ENCODE data around the gene CACNA1E. TPM values are rescaled to one million over a fixed set of nuclear protein-coding genes. Genes with fewer than 3 reads are reported as not detected.

Gene CACNA1E
- total RNA-seq, 1 donor from 2014 or later: 0.88 TPM

DNA sequence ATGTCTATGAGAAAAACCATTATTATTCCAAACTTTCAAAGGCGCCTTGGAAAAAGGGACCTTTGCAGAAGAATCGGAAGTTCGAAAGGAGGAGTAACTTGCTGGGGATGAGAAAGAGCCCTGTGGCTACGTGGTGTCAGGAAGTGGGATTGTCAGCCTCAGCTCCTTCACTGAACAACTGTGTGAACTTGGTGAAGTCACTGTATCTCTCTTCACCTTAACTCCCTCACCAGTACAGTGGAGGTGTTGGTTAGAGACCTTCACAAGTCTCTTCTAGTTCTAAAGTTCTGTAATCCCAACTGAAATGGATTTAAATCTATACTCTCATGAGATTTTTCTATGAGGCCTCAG, 285.6 kb downstream of the CACNA1E start:
- intact Hi-C loops (cut with micrococcal nuclease): no loop called here
- H3K4me1 ChIP-seq: no peaks in the 10 kb centered on the region

GRCh38 chr1:181769846-181770245, 286.5 kb downstream of the CACNA1E start:
- TF ChIP-seq, protein P1, sequence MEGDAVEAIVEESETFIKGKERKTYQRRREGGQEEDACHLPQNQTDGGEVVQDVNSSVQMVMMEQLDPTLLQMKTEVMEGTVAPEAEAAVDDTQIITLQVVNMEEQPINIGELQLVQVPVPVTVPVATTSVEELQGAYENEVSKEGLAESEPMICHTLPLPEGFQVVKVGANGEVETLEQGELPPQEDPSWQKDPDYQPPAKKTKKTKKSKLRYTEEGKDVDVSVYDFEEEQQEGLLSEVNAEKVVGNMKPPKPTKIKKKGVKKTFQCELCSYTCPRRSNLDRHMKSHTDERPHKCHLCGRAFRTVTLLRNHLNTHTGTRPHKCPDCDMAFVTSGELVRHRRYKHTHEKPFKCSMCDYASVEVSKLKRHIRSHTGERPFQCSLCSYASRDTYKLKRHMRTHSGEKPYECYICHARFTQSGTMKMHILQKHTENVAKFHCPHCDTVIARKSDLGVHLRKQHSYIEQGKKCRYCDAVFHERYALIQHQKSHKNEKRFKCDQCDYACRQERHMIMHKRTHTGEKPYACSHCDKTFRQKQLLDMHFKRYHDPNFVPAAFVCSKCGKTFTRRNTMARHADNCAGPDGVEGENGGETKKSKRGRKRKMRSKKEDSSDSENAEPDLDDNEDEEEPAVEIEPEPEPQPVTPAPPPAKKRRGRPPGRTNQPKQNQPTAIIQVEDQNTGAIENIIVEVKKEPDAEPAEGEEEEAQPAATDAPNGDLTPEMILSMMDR (IDR thresholded peaks at IDR 0.05; ENCODE audit: borderline replicate concordance): no peak
- Histone ChIP-seq H3K9me3 (replicated peaks) (no peaks in the 10 kb centered on the region), H3K27ac (replicated peaks) (no peak overlapping the region), H3K27me3 (ENCODE audit: low read depth) (peaks cover 16% of the 10 kb centered on the region), H3K4me3 (no peak overlapping the region), H3K4me1 (no peaks in the 10 kb centered on the region), H3K36me3 (no peaks in the 10 kb centered on the region)
- DNase-seq: no peak
- intact Hi-C loops (cut with micrococcal nuclease): no loop called here

More for the DNA sequence above, 285.6 kb downstream of the CACNA1E start:
- no peaks in the 10 kb centered on the region for H3K9me3 ChIP-seq (replicated peaks)
- H3K4me3 ChIP-seq: no peak overlapping the region
- no peak overlapping the region for H3K27ac ChIP-seq (replicated peaks)
- DNase-seq: no peak
- peaks cover 14% of the 10 kb centered on the region for H3K27me3 ChIP-seq (ENCODE audit: low read depth)
- TF ChIP-seq, protein P1 (IDR thresholded peaks at IDR 0.05; ENCODE audit: borderline replicate concordance): no peak
- H3K36me3 ChIP-seq: no peaks in the 10 kb centered on the region

- H3K36me3 ChIP-seq: no peaks in the 10 kb centered on the region
- TF ChIP-seq, protein P1 (IDR thresholded peaks at IDR 0.05; ENCODE audit: borderline replicate concordance): no peak
- no peaks in the 10 kb centered on the region for H3K9me3 ChIP-seq (replicated peaks)
Observed at GRCh38 chr1:181772714-181773113, 289.4 kb downstream of the CACNA1E start.

DNA sequence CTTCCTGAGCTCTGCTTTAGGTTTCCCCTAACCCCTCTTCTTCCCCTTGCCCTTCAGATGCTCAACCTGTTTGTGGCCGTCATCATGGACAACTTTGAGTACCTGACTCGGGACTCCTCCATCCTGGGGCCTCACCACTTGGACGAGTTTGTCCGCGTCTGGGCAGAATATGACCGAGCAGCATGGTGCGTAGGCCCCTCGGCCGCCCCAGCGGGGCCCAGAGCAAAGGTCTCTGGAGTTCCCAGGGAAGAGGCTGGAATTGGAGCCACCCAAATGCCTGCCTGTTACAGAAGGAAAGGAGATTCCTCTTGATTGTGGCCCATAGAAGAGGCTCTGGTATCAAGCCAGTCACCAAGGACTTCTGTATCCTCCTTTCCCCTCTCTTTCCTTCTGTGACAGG, 292.7 kb downstream of the CACNA1E start:
- no peak overlapping the region for H3K27ac ChIP-seq (replicated peaks)
- TF ChIP-seq, protein P1 (IDR thresholded peaks at IDR 0.05; ENCODE audit: borderline replicate concordance): no peak
- intact Hi-C loops (cut with micrococcal nuclease): no loop called here

More at GRCh38 chr1:181772714-181773113, 289.4 kb downstream of the CACNA1E start:
- Histone ChIP-seq H3K27me3 (ENCODE audit: low read depth) (peaks cover 45% of the 10 kb centered on the region), H3K4me1 (no peaks in the 10 kb centered on the region), H3K4me3 (no peak overlapping the region), H3K27ac (replicated peaks) (no peak overlapping the region)
- intact Hi-C loops (cut with micrococcal nuclease): no loop called here
- no peak for DNase-seq

DNA sequence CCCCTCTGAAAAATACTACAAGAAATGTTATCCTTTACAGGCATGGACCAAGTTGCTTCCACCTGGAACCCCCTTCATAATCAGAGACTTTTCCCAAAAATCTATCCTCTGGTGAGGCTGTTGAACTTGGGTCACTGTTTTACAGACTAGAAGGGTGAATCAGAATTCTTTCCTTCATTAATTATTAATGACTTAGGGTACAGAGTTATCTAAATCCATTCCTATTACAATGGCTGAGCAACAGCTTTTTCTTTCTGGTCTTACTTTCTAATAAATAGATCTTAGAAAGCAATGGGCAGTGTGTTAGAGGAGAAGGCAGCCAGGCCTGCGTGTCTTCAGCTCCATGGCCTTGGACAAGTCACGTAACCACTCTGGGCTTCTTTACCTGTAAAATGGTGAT, 294.0 kb downstream of the CACNA1E start:
- H3K36me3 ChIP-seq: no peaks in the 10 kb centered on the region
- no peak for DNase-seq

More for the DNA sequence above, 292.7 kb downstream of the CACNA1E start:
- H3K4me1 ChIP-seq: no peaks in the 10 kb centered on the region
- H3K36me3 ChIP-seq: no peaks in the 10 kb centered on the region
- no peak for DNase-seq
- H3K9me3 ChIP-seq (replicated peaks): no peaks in the 10 kb centered on the region
- H3K4me3 ChIP-seq: no peak overlapping the region
- H3K27me3 ChIP-seq (ENCODE audit: low read depth): peaks cover 60% of the 10 kb centered on the region

More for the DNA sequence above, 294.0 kb downstream of the CACNA1E start:
- Histone ChIP-seq H3K4me3 (no peak overlapping the region), H3K27me3 (ENCODE audit: low read depth) (peaks cover 60% of the 10 kb centered on the region), H3K27ac (replicated peaks) (no peak overlapping the region), H3K9me3 (replicated peaks) (no peaks in the 10 kb centered on the region), H3K4me1 (no peaks in the 10 kb centered on the region)
- TF ChIP-seq, protein P1 (IDR thresholded peaks at IDR 0.05; ENCODE audit: borderline replicate concordance): no peak
- intact Hi-C loops (cut with micrococcal nuclease): no loop called here
